ENCODE measurements around the gene FJX1.
A peak's percentile ranks its signal among the peaks of the same experiment; 100 is the strongest.

FJX1 gene

DNA sequence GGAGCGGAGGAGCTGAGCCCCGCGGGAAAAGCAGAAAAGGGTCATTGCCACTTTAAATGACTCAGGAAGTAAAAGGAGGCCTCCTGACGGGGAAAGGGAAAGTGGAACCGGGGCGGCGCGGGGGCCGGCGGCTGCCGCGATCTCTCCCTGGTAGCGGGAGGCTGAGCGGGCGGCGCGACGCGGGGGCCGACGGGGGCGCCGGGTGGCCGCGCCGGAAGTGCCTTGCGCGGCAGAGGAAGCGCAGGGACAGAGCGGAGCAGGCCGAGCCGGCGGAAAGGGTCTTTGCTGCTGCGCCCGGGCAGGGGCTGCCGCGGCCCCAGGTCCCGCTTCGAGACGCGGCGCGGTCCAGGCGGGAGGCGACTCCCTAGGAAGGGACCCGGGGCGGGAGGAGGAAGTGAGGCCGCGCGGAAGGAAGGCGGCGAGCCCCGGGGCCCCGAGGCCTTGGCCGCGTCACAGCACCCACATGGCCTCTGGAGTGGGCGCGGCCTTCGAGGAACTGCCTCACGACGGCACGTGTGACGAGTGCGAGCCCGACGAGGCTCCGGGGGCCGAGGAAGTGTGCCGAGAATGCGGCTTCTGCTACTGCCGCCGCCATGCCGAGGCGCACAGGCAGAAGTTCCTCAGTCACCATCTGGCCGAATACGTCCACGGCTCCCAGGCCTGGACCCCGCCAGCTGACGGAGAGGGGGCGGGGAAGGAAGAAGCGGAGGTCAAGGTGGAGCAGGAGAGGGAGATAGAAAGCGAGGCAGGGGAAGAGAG is 44.6 kb downstream of the FJX1 start, which contains the start of gene TRIM44 (continued):
- peak; percentile 46 for TF ChIP-seq PRDM10 (tag by site-specific recombination; IDR thresholded peaks at IDR 0.05)
- no peak for TF ChIP-seq ZNF785 (tag by site-specific recombination; IDR thresholded peaks at IDR 0.05)
- TF ChIP-seq SP7 (tag by site-specific recombination; IDR thresholded peaks at IDR 0.05): no peak
- 0 out of 2 replicates have a peak, but pooled peaks have one; percentile 25 for TF ChIP-seq ZNF521 (tag by site-specific recombination; IDR thresholded peaks at IDR 0.05)
- no peak for TF ChIP-seq ZNF585B (tag by site-specific recombination; IDR thresholded peaks at IDR 0.05)
- no peak for TF ChIP-seq ZNF248 (tag by site-specific recombination; IDR thresholded peaks at IDR 0.05)
- peak; percentile 43 for TF ChIP-seq ZBTB8A (tag by site-specific recombination; IDR thresholded peaks at IDR 0.05)
- peak; percentile 59 for TF ChIP-seq GLIS2 (tag by site-specific recombination; IDR thresholded peaks at IDR 0.05)
- no peak for TF ChIP-seq ZNF311 (tag by site-specific recombination; IDR thresholded peaks at IDR 0.05; ENCODE audit: borderline replicate concordance)
- TF ChIP-seq ZSCAN23 (tag by site-specific recombination; IDR thresholded peaks at IDR 0.05): no peak
- peak; percentile 69 for TF ChIP-seq ZFHX2 (tag by site-specific recombination; conservative IDR thresholded peaks at IDR 0.05)
- TF ChIP-seq ZNF692 (tag by site-specific recombination; IDR thresholded peaks at IDR 0.05): peak; percentile 9
- TF ChIP-seq AEBP2 (tag by site-specific recombination; IDR thresholded peaks at IDR 0.05; ENCODE audit: borderline replicate concordance): no peak
- peak; percentile 62; the same call in 1 of the 2 replicates for TF ChIP-seq ZXDB (tag by site-specific recombination; IDR thresholded peaks at IDR 0.05)
- no peak for TF ChIP-seq HOXA7 (CRISPR knock-in tag; IDR thresholded peaks at IDR 0.05; ENCODE audit: borderline replicate concordance)
- TF ChIP-seq ZFP37 (tag by site-specific recombination; IDR thresholded peaks at IDR 0.05): no peak
- TF ChIP-seq ZNF398 (tag by site-specific recombination; IDR thresholded peaks at IDR 0.05): no peak
- TF ChIP-seq ZNF549 (tag by site-specific recombination; IDR thresholded peaks at IDR 0.05): no peak
- TF ChIP-seq, protein P1, sequence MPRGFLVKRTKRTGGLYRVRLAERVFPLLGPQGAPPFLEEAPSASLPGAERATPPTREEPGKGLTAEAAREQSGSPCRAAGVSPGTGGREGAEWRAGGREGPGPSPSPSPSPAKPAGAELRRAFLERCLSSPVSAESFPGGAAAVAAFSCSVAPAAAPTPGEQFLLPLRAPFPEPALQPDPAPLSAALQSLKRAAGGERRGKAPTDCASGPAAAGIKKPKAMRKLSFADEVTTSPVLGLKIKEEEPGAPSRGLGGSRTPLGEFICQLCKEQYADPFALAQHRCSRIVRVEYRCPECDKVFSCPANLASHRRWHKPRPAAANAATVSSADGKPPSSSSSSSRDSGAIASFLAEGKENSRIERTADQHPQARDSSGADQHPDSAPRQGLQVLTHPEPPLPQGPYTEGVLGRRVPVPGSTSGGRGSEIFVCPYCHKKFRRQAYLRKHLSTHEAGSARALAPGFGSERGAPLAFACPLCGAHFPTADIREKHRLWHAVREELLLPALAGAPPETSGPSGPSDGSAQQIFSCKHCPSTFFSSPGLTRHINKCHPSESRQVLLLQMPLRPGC (tag by site-specific recombination; IDR thresholded peaks at IDR 0.05): no peak
- TF ChIP-seq ZNF404 (tag by site-specific recombination; IDR thresholded peaks at IDR 0.05): no peak
- no peak for TF ChIP-seq ZNF114 (tag by site-specific recombination; IDR thresholded peaks at IDR 0.05)
- TF ChIP-seq GFI1B (tag by site-specific recombination; IDR thresholded peaks at IDR 0.05): no peak
- no peak for TF ChIP-seq ZNF830 (tag by site-specific recombination; IDR thresholded peaks at IDR 0.05; ENCODE audit: low read depth)
- no peak for TF ChIP-seq HOXC10 (CRISPR knock-in tag; IDR thresholded peaks at IDR 0.05)
- TF ChIP-seq OVOL3 (tag by site-specific recombination; IDR thresholded peaks at IDR 0.05): no peak
- TF ChIP-seq, protein P2, sequence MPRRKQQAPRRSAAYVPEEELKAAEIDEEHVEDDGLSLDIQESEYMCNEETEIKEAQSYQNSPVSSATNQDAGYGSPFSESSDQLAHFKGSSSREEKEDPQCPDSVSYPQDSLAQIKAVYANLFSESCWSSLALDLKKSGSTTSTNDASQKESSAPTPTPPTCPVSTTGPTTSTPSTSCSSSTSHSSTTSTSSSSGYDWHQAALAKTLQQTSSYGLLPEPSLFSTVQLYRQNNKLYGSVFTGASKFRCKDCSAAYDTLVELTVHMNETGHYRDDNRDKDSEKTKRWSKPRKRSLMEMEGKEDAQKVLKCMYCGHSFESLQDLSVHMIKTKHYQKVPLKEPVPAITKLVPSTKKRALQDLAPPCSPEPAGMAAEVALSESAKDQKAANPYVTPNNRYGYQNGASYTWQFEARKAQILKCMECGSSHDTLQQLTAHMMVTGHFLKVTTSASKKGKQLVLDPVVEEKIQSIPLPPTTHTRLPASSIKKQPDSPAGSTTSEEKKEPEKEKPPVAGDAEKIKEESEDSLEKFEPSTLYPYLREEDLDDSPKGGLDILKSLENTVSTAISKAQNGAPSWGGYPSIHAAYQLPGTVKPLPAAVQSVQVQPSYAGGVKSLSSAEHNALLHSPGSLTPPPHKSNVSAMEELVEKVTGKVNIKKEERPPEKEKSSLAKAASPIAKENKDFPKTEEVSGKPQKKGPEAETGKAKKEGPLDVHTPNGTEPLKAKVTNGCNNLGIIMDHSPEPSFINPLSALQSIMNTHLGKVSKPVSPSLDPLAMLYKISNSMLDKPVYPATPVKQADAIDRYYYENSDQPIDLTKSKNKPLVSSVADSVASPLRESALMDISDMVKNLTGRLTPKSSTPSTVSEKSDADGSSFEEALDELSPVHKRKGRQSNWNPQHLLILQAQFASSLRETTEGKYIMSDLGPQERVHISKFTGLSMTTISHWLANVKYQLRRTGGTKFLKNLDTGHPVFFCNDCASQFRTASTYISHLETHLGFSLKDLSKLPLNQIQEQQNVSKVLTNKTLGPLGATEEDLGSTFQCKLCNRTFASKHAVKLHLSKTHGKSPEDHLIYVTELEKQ (tag by site-specific recombination; IDR thresholded peaks at IDR 0.05; ENCODE audit: borderline replicate concordance): no peak

All from HEK293 (cell line).